Middle frontal gyrus (tissue), 1 donor: ENCODE results near the gene TKT.
"Not testable (repeated sequence)": the region's sequence is repeated elsewhere in the genome, so short reads cannot be mapped to it uniquely, and the experiment has no call there.

Experiments used
- DNase-seq: peaks from one replicate; pipeline ENCODE4 v3.0.0-alpha.2; 2015; ENCODE audit warnings: low spot score; ENCODE audit errors: extremely low spot score

The TKT gene, protein sequence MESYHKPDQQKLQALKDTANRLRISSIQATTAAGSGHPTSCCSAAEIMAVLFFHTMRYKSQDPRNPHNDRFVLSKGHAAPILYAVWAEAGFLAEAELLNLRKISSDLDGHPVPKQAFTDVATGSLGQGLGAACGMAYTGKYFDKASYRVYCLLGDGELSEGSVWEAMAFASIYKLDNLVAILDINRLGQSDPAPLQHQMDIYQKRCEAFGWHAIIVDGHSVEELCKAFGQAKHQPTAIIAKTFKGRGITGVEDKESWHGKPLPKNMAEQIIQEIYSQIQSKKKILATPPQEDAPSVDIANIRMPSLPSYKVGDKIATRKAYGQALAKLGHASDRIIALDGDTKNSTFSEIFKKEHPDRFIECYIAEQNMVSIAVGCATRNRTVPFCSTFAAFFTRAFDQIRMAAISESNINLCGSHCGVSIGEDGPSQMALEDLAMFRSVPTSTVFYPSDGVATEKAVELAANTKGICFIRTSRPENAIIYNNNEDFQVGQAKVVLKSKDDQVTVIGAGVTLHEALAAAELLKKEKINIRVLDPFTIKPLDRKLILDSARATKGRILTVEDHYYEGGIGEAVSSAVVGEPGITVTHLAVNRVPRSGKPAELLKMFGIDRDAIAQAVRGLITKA

GRCh38 chr3:53255775-53256703, at the start of gene TKT:
Gene TKT, minus strand, starts transcription at chr3:53256022. Its CDS starts 80 bp downstream, at chr3:53255942.
- DNase-seq, result peak; percentile 55

DNA sequence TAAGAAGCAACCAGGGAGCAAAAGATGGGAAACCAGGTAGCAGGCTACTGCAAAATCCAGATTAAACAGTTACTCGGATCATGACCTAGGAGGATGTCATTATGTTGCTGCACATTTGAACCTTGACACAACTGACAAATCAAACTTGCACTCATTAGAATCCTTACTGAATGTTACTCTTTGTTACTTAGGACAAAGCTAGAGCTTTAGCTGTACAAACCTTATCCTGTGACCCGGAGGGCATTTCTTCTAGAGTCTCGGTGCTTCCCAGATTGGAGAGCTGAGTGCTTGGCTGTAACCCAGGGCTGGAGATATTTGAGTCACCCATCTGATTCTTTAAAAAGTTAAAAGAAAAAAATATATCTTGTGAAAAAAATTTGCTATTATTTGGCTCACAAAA, 48.1 kb upstream of the TKT start:
- DNase-seq, result no peak

DNA sequence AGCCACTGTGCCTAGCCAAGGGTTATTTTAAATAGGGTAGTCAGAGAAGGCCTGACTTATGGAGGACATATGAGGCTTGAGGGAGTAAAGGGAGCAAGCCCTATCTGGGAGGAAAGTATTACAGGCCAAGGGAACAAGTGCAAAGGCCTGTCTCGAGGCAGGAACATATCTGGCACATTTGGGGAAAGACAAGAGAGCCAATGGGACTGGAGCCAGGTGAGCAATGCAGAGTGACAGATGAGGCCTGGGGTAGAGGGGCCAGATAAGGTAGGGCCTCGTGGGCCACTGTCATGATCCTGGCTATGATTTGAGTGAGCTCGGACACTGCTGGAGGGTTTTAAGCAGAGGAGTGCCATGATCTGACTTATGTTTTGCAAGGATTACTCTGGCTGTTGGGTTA, 47.7 kb upstream of the TKT start:
- DNase-seq, result no peak

GRCh38 chr3:53300826-53301225, 45.0 kb upstream of the TKT start:
- DNase-seq, result no peak

- DNase-seq, result peak; percentile 58
These were observed 43.8 kb upstream of the TKT start for GRCh38 chr3:53299611-53300023.

GRCh38 chr3:53295410-53295809, 39.6 kb upstream of the TKT start:
- no peak for DNase-seq

- DNase-seq, result no peak
These were observed 38.0 kb upstream of the TKT start for GRCh38 chr3:53293867-53294266.

DNA sequence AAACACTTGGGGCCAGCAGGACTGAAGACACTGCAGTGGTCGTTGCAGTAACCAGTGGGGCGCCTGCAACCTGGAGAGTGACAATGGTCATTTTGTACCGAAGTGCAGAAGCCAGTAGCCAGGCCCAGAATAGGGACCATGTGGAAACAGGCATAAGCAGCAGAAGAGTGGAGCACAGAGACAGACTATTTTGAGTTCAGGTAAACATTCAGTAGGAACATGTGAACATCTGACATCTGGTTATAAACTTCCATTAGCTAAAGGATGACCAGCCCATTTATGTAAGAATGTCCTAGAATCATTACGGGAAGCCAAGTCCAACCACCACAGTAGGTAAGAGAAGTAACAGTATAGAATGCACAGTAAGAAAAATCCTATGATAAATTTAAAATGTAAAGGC, 32.4 kb upstream of the TKT start:
- DNase-seq, result no peak

- no peak for DNase-seq
These were observed 31.4 kb upstream of the TKT start for GRCh38 chr3:53287131-53287629.

DNA sequence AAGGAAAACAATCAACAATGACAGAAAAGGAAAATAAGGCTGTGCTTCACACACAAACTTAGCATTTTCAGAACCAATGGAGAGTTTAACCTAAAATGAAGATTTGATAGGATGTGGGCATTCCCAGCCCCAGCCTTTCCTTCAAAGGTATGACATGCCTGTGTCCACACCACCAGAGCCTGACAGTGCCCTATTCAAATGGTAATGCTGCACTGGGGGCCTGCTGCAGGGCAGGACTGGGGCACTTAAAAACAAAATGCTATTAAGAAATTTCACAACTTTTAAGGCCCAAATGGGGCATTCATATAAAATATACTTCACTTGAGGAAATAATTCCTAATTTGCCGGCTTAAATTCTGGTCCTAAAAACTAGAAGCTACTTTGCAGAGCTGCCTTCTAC, 30.9 kb upstream of the TKT start:
- DNase-seq, result no peak

DNA sequence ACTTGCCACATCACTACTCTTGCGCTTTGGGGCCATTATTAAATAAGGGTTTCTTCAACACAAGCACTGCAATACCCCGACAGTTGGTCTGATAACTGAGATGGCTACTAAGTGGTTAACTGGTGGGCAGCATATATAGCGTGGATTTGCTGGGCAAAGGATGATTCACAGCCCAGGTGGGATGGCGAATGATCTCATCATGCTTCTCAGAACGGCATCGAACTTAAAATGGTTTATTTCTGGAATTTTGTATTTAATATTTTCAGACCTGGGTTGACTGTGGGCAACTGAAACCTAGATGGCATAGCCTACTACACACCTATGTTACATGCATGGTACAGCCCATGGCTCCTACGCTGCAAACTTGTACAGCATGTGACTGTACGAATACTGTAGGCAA, 26.8 kb upstream of the TKT start:
- no peak for DNase-seq

GRCh38 chr3:53278667-53279066, 22.8 kb upstream of the TKT start:
- DNase-seq, result no peak

GRCh38 chr3:53274938-53275605, 19.2 kb upstream of the TKT start:
- no peak for DNase-seq

- no peak for DNase-seq
These were observed 17.4 kb upstream of the TKT start for GRCh38 chr3:53273146-53273670.

DNA sequence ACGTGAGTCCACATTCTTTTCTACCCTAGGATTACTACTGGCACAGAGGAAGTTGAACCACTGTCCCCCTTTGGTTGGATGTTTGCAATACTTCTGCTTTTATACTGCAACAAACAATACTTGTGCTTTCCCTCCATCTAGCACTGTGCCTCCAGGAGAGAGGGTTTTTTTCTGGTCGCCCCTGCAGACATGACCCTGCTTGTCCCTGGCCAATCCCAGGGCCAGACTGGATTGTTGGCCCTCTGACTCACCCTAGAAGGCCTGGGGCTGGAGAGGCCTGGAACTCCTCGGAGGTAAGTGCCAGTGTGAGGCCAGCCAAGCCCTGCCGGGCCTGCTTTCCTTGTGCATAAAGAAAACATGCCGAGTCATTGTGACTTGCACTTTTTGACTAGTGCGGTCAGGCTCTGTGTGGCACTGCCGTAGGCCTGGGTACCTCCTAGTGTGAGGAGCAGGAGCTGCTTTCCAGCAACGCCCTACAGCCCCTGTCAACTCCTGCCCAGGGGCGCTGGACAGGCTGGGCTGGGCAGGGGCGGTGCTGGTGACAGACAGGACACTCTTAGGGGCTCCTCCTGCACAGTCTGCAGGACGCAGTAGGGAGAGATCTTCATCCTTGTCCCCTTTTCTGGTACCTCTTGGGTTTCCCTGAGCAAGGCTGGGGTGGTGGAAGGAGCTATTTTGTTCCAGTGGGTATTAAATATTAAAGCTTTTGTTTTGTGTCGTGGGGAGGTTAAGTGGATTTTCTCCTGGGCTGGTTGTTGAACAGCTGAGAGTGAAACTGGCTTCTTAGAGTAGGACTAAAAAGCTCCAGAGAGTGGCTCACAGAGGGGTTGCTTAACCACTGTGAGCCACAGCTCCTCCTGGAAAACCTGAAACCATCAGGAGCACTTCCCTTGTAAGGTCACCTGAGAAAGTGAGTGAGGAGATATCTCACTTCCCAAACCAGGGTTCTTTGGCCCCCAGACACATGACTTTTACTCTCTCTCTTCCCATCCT, 14.4 kb upstream of the TKT start:
- DNase-seq, result peak; percentile 52

GRCh38 chr3:53269193-53269592, 13.4 kb upstream of the TKT start:
- not testable (repeated sequence) for DNase-seq

GRCh38 chr3:53267766-53268165, 11.9 kb upstream of the TKT start:
- no peak for DNase-seq

GRCh38 chr3:53264718-53265117, 8.9 kb upstream of the TKT start:
- no peak for DNase-seq

DNA sequence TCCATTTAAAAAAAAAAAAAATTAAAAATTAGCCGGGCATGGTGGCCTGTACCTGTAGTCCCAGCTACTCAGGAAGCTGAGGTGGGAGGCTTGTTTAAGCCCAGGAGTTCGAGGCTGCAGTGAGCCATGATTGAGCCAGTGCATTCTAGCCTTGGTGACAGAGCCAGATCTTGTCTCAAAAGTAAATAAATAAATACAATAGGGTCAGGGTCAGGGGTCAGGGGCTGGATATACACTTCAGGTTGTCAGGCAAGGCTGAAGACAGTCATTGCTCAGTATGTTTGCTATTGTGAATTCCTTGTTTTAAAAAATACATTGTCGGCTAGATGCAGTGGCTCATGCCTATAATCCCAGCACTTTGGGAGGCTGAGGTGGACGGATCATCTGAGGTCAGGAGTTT, 8.1 kb upstream of the TKT start:
- no peak for DNase-seq

DNA sequence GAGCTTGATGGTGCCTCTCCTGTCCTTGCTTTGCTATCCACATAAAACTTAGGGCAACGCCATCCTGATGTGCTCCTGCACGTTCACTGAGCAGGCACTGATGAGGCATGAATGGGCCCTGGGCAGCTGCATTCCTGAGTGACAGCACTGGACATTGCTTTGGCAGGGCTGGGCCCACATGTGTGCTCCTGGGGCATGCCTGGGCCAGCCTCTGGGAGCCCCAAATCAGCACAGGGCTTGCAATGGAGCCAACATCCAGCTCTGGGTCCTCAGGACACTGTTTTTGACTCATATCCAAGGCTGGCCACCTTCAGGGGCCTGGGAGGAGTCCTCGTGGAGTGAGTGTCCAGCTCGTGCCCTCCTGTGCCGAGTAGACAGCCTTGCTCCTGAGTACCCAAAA, 5.9 kb upstream of the TKT start:
- no peak for DNase-seq
